ENCODE measurements around the gene NXF1. TPM values are rescaled to one million over a fixed set of nuclear protein-coding genes. Genes with fewer than 3 reads are reported as not detected.
"Not testable (repeated sequence)": the region's sequence is repeated elsewhere in the genome, so short reads cannot be mapped to it uniquely, and the experiment has no call there.

NXF1 gene
- total RNA-seq, 1 experiment from 2014 or later, result 46.3 TPM

DNA sequence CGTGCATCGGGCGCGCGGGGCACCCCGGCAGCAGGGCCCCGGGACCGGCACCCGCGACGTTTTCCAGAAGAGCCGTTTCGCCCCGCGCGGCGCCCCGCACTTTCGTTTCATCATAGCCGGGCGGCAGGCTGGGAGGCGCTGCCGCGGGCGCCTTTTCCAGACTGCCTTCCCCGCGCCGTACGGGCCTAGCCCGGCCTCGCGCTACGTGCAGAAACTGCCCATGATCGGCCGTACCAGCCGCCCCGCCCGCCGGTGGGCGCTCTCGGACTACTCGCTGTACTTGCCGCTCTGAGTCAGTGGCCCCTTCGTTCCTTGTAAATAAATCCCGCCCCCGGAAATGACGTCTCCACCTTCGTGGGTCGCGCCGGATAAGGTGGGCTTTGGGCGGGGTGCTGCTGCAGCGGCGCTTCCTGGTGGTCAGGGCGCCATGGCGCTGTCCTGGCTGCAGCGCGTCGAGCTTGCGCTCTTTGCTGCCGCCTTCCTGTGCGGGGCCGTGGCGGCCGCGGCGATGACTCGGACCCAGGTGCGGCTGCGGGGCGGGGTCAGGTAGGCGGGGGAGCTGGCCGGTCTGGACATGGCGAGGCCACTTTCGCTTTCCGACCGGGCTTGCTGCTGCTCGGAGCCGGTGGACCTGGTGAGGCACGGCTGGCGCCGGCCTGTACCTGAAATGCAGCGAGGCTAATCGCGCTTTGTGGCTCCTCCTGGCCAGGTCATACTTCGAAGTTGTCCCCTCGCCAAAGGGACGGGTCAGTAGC is 18.1 kb downstream of the NXF1 start, which contains the start of gene TMEM179B:
TMEM179B (plus strand) TSS at position 398 of the 755 bp plus-strand sequence; CDS start at position 428, 30 bp downstream.
- peak; percentile 98 for DNase-seq (ENCODE audit: low read depth)

DNA sequence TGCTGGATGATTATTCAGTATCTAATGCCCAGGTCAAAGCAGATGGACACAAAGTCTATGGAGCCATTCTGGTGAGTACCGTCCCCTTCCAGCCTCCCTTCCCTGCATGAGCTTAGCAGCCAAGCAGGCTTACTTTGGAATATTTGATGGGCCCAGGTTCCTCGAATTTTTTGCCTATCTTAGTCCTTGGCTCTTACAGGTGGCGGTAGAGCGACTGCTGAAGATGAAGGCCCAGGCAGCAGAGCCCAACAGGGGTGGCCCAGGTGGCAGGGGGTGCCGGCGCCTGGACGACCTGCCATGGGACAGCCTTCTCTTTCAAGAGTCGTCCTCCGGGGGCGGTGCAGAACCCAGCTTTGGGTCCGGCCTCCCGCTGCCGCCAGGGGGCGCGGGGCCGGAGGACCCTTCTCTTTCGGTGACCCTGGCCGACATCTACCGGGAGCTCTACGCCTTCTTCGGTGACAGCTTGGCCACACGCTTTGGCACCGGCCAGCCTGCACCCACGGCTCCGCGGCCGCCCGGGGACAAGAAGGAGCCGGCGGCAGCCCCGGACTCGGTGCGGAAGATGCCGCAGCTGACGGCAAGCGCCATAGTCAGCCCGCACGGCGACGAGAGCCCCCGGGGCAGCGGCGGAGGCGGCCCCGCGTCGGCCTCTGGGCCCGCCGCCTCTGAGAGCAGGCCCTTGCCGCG is 18.8 kb downstream of the NXF1 start:
- peak; percentile 82 for DNase-seq (ENCODE audit: low read depth)

DNA sequence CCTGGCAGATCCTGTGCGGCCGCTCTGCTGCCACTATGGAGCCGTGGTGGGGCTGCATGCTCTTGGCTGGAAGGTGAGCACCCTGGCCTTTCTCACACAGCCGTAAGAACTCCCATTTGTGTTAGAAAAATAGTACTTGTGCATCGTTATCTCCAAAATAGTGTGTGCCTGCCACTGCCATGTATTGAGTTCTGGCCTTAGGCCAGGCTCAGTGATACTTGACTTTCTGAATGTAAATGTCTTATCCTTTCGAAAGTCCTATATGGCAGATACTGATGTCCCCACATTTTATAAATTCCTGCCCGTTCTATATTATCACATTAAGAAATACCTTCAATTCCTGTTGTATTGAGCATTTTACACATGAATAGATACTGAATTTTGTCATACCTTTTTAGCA is 22.5 kb downstream of the NXF1 start:
- DNase-seq (ENCODE audit: low read depth), result no peak

DNA sequence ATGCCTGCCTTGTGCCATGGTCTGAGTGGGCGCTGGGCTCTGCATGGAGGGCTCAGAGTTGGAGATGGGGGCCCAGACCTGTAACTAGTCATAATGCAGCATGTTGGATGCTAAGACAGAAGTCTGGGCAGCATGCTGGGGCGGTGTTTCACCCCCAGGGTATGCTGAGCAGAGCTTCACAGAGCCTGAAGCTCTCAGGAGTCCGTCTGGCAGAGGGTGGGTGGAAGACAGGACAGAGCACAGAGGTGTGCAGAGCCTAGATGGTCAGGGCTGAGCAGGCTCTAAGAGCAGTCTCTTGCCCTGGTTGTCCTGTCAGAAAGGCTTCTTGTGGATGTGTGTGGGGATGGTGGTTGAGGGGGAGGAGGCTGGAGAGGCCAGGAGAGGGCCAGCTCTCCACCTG is 26.8 kb downstream of the NXF1 start:
- no peak for DNase-seq (ENCODE audit: low read depth)

DNA sequence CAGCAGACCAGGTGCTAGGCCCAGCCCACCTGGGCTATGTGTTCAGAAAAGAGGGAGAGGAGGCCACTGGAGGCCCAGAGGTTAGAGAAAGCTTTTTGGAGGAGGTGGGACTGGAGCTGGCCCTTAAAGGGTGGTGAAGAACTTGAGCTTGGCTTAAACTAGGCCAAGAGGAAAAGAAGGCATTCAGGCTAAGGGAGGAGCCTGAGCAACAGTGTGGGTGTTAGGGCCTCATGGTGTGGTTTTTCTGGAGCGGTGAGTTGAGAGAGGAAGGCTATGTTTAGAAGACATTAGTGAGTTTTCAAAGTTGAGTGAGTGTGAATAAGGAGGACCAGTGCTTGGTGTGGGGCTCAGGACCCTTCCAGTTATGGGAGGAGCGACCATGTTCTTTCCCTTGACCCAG is 27.9 kb downstream of the NXF1 start:
- no peak for DNase-seq (ENCODE audit: low read depth)

DNA sequence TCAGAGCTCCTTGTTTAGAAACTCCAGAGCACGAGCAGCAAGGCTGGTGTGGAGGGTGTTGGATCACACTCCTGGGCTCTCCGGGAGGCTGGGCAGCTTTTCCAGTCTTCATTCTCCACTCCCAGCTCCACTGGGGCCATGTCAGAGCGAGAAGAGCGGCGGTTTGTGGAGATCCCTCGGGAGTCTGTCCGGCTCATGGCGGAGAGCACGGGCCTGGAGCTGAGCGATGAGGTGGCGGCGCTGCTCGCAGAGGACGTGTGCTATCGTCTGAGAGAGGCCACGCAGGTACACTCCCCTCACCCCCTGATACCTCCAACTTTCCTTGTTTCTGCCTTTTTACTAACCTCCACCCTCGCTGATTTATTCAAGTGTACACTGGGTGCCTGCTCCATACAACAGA is 29.6 kb downstream of the NXF1 start:
- no peak for DNase-seq (ENCODE audit: low read depth)

DNA sequence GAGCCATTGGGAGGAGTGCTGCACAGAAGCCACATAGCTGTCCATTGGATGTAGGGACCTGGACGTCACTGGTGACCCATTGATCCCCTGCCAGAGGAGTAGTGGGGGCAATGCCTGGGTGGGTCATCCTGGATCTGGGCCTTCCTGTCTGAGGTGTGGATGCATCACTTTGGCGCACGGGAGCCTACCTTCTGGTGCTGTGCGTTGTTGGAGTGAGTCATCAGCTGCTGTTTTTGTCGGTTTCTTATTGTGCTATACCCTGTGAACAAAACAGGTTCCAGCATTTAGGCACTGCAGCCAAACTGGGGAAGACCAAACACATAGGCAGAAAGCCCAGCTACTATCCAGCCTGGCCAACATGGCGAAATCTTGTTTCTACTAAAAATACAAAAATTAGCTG is 30.8 kb downstream of the NXF1 start:
- no peak for DNase-seq (ENCODE audit: low read depth)

DNA sequence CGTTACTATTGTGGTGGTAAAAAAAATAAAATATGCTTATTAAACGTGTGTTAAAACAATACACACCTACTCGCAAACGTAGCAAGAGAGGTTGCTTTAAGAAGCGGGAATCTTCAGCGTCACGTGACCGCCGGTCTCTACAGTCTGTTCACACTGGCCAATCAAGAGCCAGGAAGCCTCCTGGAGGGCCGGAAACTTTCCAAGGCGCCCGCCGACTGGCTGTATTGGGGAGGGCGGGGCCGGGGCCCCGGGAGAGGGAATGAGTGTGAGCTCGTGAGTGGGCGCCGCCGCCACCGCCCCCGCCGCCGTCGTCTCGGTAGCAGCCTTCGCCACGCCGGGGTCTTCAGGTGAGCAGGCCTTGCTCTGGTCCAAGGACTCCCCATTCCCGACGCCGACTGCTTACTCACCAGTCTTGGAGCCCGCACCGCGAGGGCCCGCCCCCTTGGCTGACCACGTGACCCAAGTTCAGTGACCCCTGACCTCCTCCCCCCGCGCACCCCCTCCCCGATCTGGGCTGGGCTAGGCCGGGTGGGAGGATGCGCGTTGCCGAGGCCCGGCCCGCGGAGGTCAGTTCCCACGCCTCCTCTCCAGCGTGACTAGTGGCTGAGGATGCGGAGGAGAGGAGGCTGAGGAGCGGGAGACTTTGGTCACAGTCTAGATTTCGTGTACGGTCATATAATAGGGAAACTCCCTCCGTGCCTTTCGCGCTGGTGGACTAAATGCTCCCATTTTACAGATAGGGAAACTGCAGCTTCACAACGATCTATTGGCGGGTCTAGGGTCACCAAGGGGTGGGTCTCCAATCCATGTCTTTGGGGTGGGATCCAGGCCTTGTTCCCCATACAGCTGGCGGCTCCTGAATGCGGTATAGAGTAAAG is 33.9 kb downstream of the NXF1 start, which contains the start of gene TAF6L:
TAF6L (plus strand) TSS at position 253 of the 878 bp plus-strand sequence. CDS start 4,388 bp downstream, outside the sequence.
- DNase-seq (ENCODE audit: low read depth), result peak; percentile 97

DNA sequence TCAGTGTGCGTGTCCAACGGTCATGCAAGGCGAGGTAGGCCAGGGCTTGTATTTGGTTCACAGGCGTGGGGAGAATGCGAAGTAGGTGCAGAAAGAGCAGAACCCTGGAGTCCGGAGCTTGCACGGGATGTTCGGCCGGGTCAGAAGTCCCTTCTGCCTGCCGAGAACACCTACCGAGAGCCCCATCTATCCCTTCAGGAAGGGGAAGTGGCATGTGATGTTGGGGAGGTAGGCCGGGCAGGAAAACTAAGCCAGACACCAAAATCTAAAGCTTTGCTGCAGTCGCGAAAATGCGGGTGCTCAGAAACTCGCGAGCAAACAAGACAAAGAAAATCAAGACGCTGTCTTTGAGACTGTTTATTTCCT is 34.5 kb downstream of the NXF1 start:
- DNase-seq (ENCODE audit: low read depth), result no peak

DNA sequence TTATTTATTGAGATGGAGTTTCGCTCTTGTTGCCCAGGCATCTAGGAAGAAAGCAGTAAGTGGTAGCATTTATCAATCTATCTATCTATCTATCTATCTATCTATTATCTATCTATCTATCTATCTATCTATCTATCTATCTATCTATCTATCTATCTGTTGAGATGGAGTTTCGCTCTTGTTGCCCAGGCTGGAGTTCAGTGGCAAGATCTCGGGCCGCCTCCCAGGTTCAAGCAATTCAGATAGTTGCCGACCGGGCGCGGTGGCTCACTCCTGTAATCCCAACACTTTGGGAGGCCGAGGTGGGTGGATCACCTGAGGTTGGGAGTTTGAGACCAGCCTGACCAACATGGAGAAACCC is 44.4 kb downstream of the NXF1 start:
- not testable (repeated sequence) for DNase-seq (ENCODE audit: low read depth)

DNA sequence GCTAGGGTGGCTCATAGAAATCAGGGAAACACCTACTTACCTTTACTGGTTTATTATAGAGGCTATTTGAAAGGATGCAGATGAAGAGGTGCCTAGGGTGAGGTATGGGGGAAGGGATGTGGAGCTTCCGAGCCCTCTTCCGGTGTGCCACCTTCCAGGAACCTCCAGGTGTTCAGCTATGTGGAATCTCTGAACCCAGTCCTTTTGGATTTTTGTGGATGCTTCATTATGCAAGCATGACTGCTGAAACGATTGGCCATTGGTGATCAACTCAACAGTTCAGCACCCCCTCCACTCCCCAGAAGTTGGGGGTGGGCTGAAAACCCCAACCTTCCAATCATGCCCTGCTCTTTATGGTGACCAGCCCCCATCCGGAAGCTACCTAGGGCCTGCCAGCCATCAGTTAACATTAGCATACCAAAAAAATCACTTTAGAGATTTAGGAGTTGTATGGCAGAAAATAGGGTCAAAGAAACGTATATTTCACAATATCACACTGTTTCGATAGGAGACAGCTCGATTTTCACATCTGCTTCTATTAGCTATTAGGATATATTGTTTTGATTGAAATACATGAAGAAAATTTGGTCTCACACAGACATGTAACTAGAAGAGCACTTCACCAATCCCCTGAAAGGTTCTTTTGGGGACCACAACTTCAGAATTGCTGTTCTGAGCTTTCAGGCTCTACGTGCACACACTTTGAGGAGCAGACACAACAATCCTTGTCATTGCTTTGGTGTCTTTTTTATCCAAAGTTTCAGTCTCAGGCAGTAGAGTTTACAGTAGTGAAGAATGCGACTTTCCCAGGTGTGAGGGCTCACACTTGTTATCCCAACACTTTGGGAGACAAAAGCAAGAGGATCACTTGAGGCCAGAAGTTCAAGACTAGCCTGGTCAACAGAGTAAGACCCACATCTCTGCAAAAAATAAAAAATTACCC is 47.1 kb downstream of the NXF1 start:
- DNase-seq (ENCODE audit: low read depth), result no peak

DNA sequence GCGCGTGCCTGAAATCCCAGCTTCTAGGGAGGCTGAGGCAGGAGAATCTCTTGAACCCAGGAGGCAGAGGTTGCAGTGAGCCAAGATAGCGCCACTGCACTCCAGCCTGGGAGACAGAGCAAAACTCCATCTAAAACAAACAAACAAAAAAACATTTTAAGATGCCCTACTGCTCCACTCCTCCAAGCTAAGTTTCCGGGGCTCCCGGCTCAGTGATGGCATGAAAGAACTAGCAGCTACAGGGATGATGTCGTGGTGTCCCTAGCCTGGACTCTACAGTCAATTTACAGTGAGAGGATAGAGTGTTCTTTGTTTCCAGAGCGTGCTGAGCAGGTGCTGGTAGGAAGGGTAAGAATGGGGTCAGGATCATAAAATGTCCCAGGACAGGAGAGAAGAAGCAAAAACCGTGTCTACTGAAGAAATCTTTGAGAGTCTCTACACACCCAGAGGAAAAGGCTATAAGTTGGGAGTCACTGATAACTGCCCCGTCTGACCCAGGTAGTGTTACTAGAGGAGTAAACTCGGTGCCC is 50.1 kb downstream of the NXF1 start:
- DNase-seq (ENCODE audit: low read depth), result no peak

DNA sequence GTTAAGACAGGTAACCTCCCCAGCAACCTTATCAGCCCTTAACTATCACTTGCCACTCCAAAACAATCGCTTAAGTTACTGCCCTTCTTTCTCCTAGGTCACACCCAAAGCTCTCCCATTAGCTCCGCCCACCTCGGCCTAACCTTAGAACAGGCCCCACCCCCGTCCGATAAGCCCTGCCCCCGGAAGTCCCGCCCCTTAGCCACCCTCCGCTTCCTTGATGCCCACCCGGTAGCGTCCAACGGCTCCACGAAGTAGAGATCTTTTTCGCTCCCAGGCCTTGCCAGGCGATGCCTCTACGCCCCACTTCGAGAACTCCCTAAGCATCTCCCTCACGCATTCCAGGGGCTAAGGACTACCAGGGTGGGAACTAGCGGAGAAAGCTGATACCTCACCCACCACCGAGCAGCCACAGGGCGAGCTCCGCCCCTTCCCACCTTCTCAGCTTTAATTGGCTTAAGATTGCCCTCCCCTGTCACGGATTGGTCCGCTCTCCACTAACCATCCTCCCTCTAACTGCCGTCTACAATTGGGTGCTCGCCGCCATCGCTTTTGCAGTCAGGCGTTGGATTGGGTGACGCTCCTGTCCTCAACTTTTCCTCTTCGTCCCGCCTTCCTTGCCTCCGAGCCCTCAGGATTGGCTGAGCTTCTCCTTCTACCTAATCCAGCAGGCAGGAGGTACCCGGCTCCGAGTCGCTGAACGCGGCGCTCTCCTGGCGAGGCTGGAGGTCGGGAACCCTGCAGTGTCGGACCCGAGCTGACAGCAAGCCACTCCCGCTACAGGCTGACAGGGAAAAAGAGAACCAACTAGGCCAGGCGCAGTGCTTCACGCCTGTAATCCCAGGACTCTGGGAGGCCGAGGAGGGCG is 51.3 kb downstream of the NXF1 start, which contains the start of gene ZBTB3:
ZBTB3 (minus strand) TSS at position 425 of the 868 bp plus-strand sequence. CDS start 496 bp downstream, outside the sequence.
- peak; percentile 100 for DNase-seq (ENCODE audit: low read depth)

DNA sequence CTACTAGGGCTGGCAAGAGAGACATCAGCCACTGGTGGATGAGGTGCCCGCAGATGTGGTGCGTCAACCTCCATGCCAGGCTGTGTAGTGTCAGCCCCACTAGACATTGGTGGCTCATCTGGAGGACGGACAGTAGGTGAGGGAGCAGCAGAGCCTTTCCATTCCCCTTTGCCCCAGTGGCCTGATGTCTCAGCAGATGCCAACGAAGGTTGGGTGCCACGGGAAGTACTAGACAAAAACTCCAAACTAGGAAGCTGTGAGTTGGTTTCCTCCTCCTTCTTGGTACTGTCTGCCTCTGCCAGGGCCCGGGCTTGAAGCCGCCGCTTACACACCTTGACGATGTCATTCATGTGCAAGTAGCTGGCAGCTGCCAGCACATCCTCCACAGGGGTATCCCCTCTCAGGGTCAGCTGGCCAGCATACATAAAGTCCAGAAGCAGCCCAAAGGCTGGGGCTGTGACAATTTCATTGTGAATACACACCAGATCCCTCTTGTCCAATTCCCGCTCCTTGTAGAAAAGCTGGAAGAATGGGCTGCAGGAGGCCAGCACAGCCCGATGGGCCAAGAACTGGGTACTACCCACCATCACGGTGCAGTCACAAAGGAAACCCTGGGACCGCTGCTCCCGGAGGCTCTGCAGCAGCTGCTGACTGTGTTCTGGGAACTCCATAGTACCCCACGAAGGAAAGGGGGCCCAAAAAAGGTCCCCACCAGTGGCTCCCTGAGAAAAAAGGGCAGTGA is 52.1 kb downstream of the NXF1 start:
- no peak for DNase-seq (ENCODE audit: low read depth)

DNA sequence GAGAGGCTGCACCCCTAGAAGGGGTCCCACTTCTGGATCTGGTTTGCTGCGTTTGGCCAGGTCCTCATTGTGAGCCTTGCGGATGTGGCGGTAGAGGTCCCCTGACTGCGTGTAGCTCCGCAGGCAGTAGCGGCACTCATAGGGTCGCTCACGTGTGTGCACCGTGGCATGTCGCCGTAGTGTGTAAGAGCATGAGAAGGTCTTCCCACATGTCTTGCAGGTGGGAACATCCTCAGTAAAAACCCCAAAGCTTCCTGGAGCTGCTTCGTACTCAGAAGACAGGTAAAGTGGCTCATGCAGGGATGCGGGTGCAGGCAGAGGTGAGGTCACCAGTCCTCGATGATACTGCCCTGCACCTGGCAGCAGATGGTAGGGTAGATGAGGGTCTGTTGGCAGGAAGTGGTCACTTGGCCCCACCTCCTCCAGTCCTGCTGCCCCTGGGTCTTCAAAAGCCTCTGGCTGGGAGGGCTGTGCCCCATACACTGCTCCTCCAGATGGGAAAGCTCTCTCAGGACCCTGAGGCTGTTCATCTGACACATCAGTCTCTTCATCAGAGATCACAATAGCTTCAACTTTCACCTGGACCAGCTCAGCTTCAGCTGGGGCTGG is 53.0 kb downstream of the NXF1 start:
- no peak for DNase-seq (ENCODE audit: low read depth)

DNA sequence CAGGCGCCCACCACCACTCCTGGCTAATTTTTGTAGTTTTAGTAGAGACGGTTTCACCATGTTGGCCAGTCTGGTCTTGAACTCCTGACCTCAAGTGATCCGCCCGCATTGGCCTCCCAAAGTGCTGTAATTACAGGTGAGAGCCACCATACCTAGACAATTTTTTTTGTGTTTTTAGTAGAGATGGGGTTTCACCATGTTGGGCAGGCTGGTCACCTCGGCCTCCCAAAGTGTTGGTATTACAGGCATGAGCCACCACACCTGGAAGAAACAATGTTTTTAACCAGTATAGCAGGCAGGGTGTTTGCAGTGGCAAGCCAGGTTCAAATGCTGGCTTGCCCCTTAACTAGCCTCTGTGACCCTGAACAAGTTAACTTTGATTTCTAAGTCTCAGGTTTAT is 55.3 kb downstream of the NXF1 start:
- DNase-seq (ENCODE audit: low read depth), result not testable (repeated sequence)

DNA sequence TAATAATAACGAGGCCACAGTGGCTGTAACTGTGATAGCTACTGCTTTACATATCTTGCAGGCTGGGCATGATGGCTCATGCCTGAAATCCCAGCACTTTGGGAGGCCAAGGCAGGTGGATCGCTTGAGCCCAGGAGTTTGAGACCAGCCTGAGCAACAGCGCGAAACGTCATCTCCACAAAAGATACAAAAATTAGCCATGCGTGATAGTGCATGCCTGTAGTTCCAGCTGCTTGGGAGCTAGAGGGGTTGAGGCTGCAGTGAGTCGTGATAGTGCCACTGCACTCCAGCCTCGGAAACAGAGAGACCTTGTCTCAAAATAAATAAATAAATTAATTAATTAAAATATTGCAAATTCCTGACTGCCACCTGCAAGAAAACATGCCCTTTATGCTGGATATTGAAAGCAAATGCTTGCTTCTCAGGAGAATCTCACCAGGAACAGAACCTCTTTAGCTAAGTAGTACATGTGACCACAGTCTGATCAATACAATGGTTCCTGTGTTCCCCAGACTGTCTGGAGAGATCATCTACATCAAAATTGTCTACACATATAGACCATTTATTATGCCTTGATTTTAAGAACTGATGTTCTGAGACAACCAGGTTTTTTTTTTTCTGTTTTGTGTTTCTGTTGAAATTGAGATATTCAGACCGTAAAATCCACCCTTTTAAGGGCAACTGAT is 57.6 kb downstream of the NXF1 start:
- DNase-seq (ENCODE audit: low read depth), result no peak

Measured in HT1080 (cell line).